GM10248 (cell line): ENCODE results near the gene CCDC187.

Source experiments
- CTCF ChIA-PET: fragments of 300-600 bp; sonication (Branson Sonifier 250); formaldehyde crosslinking; extraction: SDS; loops from one replicate; lab custom pipeline; 2021; ENCODE audit warnings: antibody characterized with exemption; lab: Yijun Ruan, JAX
- POLR2A ChIA-PET: fragments of 350-650 bp; sonication (Branson Sonifier 250); formaldehyde crosslinking; extraction: SDS; loops from one replicate; lab custom pipeline; 2020; ENCODE audit warnings: antibody characterized with exemption; lab: Yijun Ruan, JAX
- DNase-seq: peaks from one replicate; pipeline ENCODE4 v3.0.0; 2012; ENCODE audit errors: extremely low spot score
- TF ChIP-seq, protein P1 (sequence below): IDR thresholded peaks from 2 replicates; pipeline ENCODE4 v1.5.1; 2012; ENCODE audit warnings: mild to moderate bottlenecking, low read depth; ENCODE audit errors: extremely low read depth, missing control alignments, control extremely low read depth

CCDC187 gene

GRCh38 chr9:136235709-136236455, 68.0 kb downstream of the CCDC187 start:
- CTCF ChIA-PET, result interaction anchor here (1.1 to 1.3 kb wide), 2 partner anchors 11 to 21 kb away, joined by 3 to 7 read pairs; no protein-coding TSS in a partner anchor

GRCh38 chr9:136235171-136235570, 68.7 kb downstream of the CCDC187 start:
- ChIA-PET CTCF (interaction anchor here (1.1 to 1.3 kb wide), 2 partner anchors 10 to 20 kb away, joined by 3 to 7 read pairs; no protein-coding TSS in a partner anchor), POLR2A (no interaction called here)
- no peak for DNase-seq
- TF ChIP-seq, protein P1, sequence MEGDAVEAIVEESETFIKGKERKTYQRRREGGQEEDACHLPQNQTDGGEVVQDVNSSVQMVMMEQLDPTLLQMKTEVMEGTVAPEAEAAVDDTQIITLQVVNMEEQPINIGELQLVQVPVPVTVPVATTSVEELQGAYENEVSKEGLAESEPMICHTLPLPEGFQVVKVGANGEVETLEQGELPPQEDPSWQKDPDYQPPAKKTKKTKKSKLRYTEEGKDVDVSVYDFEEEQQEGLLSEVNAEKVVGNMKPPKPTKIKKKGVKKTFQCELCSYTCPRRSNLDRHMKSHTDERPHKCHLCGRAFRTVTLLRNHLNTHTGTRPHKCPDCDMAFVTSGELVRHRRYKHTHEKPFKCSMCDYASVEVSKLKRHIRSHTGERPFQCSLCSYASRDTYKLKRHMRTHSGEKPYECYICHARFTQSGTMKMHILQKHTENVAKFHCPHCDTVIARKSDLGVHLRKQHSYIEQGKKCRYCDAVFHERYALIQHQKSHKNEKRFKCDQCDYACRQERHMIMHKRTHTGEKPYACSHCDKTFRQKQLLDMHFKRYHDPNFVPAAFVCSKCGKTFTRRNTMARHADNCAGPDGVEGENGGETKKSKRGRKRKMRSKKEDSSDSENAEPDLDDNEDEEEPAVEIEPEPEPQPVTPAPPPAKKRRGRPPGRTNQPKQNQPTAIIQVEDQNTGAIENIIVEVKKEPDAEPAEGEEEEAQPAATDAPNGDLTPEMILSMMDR, result no peak

More at GRCh38 chr9:136235709-136236455, 68.0 kb downstream of the CCDC187 start:
- TF ChIP-seq, protein P1, result no peak
- POLR2A ChIA-PET, result no interaction called here
- no peak for DNase-seq

- DNase-seq, result no peak
- ChIA-PET POLR2A (interaction anchor here (0.7 kb wide), 1 partner anchor 1092 kb away, joined by 3 read pairs; no protein-coding TSS in a partner anchor), CTCF (no interaction called here)
- TF ChIP-seq, protein P1, result no peak
These were observed 69.3 kb downstream of the CCDC187 start for GRCh38 chr9:136234597-136234996.

DNA sequence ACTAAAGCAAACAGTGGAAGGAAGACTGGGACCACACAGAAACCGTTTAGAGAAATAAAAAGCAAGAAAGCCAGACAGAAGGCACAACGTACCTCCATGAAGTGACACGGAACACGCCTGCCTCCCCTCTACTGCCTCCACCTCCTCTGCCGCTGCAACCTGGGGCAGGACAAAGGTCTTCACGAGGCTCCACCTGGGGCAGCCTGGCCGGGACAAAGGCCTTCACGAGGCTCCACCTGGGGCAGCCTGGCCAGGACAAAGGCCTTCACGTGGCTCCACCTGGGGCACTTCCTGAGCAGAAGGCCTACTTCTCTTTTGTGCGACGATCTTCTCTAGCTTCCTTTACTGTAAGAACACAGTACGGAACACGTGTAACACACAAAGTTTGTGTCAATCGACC, 70.0 kb downstream of the CCDC187 start:
- DNase-seq, result no peak
- POLR2A ChIA-PET, result interaction anchor here (0.7 kb wide), 1 partner anchor 1093 kb away, joined by 3 read pairs; no protein-coding TSS in a partner anchor
- CTCF ChIA-PET, result no interaction called here
- TF ChIP-seq, protein P1, result no peak

GRCh38 chr9:136233411-136233810, 70.5 kb downstream of the CCDC187 start:
- ChIA-PET CTCF (no interaction called here), POLR2A (no interaction called here)
- no peak for DNase-seq
- TF ChIP-seq, protein P1, result no peak

DNA sequence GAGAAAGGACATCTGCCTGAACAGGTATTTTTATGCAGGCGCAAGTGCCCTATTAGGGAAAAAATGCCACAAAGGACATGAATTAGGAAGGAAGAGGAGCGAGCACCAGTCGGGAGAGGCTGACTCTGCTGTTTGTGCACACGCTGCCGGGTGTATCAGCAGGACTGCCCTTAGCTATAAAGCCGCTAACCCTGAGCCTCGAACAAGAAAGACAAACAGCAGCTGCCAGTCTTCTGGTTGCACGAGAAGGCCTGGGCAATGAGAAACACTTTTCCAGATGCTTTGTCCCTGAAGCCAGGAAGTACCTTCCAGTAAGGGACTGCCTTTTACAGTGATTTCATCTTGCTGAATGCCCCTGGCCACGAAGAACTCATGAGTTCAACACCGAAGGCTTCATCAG, 70.9 kb downstream of the CCDC187 start:
- TF ChIP-seq, protein P1, result no peak
- CTCF ChIA-PET, result no interaction called here
- POLR2A ChIA-PET, result no interaction called here
- DNase-seq, result no peak
